AG04450 (cell line): ENCODE data around the gene TBX21. TPM values are rescaled to one million over a fixed set of nuclear protein-coding genes. Genes with fewer than 3 reads are reported as not detected.

Source experiments
- CTCF ChIA-PET: fragments of 300-600, 350-600 bp; formaldehyde crosslinking; extraction: SDS; loops from one replicate; lab custom pipeline; 2022; ENCODE audit warnings: antibody characterized with exemption, inconsistent platforms; lab: Charles Lee
- POLR2A ChIA-PET: fragments of 350-600 bp; formaldehyde crosslinking; extraction: SDS; loops from one replicate; lab custom pipeline; 2021; ENCODE audit warnings: antibody characterized with exemption, inconsistent platforms; lab: Yijun Ruan, JAX
- DNase-seq: peaks from one replicate; pipeline ENCODE4 v3.0.0-alpha.2; 2011; ENCODE audit warnings: low read depth, low spot score
- H3K27ac ChIP-seq: one replicate; pipeline ENCODE4 v1.5.1; 2012; ENCODE audit warnings: low read depth, low read length, control low read depth
- H3K27me3 ChIP-seq: one replicate; pipeline ENCODE4 v1.6.0; 2012; ENCODE audit warnings: low read length; ENCODE audit not compliant: control insufficient read depth, insufficient read depth
- H3K4me3 ChIP-seq: 2 replicates; pipeline ENCODE4 v1.5.1; 2011; ENCODE audit warnings: mild to moderate bottlenecking, low read depth, low read length, control low read depth
- H3K9me3 ChIP-seq: 2 replicates; pipeline ENCODE4 v1.5.1; 2012; ENCODE audit warnings: low read length; ENCODE audit not compliant: control insufficient read depth, insufficient read depth
- polyA plus RNA-seq: library from polyadenylated mRNA; depleted of rRNA; stranded (reverse); fragments of >200 nt; gene quantifications from 2 replicates; pipeline ENCODE4 v1.2.3, GENCODE V29; 2011
- TF ChIP-seq, protein P1 (sequence below): IDR thresholded peaks from 2 replicates; pipeline ENCODE4 v1.5.1; 2011; ENCODE audit warnings: low read depth, low read length, control low read depth, inconsistent platforms

Gene TBX21
- polyA plus RNA-seq, 1 experiment: not detected

DNA sequence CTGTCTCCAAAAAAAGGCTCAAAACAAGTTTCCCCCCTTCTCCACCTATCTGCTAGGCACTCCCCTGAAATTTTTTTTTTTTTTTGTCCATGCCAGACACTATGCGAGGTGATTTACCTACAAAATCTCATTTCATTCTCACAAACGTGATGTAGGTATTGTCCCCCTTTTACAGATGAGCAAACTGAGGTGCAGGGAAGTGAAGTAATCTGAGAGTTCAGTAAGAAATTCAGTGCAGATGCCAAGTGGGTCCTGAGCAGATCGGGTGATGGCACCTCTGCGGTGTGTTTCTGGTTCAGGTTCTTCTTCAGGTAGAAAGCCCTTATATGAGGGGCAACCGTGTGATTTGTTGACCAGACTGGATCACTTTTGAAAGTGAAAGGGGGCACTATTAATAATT, 29.4 kb upstream of the TBX21 start:
- ChIA-PET CTCF (no interaction called here), POLR2A (no interaction called here)
- H3K27me3 ChIP-seq: no peaks in the 10 kb centered on the region
- H3K9me3 ChIP-seq: no peaks in the 10 kb centered on the region; the same call in 1 of the 2 replicates
- no peak overlapping the region for H3K4me3 ChIP-seq
- TF ChIP-seq, protein P1, sequence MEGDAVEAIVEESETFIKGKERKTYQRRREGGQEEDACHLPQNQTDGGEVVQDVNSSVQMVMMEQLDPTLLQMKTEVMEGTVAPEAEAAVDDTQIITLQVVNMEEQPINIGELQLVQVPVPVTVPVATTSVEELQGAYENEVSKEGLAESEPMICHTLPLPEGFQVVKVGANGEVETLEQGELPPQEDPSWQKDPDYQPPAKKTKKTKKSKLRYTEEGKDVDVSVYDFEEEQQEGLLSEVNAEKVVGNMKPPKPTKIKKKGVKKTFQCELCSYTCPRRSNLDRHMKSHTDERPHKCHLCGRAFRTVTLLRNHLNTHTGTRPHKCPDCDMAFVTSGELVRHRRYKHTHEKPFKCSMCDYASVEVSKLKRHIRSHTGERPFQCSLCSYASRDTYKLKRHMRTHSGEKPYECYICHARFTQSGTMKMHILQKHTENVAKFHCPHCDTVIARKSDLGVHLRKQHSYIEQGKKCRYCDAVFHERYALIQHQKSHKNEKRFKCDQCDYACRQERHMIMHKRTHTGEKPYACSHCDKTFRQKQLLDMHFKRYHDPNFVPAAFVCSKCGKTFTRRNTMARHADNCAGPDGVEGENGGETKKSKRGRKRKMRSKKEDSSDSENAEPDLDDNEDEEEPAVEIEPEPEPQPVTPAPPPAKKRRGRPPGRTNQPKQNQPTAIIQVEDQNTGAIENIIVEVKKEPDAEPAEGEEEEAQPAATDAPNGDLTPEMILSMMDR: no peak
- H3K27ac ChIP-seq: no peak overlapping the region
- no peak for DNase-seq

- no peaks in the 10 kb centered on the region for H3K27me3 ChIP-seq
- POLR2A ChIA-PET: no interaction called here
- CTCF ChIA-PET: no interaction called here
- no peak for DNase-seq
- H3K4me3 ChIP-seq: no peak overlapping the region
- TF ChIP-seq, protein P1: no peak
- no peak overlapping the region for H3K27ac ChIP-seq
- H3K9me3 ChIP-seq: no peaks in the 10 kb centered on the region; the same call in 1 of the 2 replicates
Measured at GRCh38 chr17:47704116-47704515, 28.9 kb upstream of the TBX21 start.

- Histone ChIP-seq H3K27me3 (no peaks in the 10 kb centered on the region), H3K4me3 (no peak overlapping the region), H3K9me3 (no peaks in the 10 kb centered on the region; the same call in 1 of the 2 replicates), H3K27ac (no peak overlapping the region)
- CTCF ChIA-PET: no interaction called here
- POLR2A ChIA-PET: no interaction called here
- TF ChIP-seq, protein P1: no peak
- DNase-seq: no peak
Measured at GRCh38 chr17:47704736-47705135, 28.3 kb upstream of the TBX21 start.

DNA sequence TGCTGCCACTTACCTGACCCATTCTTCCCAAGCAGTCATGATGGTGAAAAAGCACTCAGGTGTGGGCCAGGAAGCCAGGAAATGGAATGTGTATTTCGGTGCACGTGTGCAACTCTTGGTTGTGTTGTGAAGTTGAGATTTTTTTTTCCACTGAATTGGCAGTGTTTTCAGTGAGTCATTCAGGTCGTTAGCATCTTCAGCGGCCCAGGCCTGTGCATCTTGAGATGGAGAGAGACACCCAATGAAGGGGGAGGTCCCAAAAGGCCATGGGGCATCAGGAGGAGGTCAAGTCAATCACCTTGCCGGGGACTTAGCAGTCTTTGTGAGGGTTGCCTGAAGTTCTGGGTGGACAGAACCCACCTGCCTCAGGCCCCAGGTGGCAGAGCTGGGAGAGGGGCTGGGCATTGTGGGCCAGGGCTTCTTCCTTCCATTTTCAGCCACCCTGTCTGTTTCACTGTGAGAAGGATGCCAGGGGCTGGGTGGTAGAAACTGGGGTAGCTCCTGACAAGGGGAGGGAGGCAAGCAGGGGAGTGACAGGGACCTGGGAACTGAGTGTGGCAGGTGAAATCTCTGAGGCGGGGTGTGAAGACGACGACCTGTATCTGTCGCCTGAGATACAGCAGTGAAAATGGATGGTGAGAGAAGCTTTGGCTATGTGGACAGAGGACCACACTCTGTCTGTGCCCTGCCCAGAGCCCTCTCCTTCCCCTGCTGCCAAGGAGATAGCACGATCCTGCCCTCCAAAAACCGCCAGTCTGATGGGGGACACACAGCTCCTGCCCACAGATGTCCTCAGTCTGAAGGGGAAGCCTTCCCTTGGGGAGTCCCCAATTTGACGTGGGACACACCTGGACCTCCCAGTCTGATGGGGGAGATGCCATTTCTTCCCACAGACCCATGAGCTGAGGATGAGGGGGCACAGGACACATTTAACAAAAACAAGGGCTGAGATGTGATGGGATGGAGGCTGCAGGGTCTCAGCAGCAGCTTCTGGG, 27.2 kb upstream of the TBX21 start:
- H3K4me3 ChIP-seq: no peak overlapping the region
- H3K27ac ChIP-seq: no peak overlapping the region
- CTCF ChIA-PET: interaction anchor here (1.3 kb wide), 1 partner anchor 135 kb away, joined by 3 read pairs; the partner anchor contains the start of gene SCRN2
- DNase-seq: no peak
- no peaks in the 10 kb centered on the region for H3K27me3 ChIP-seq
- TF ChIP-seq, protein P1: no peak
- H3K9me3 ChIP-seq: no peaks in the 10 kb centered on the region; the same call in 1 of the 2 replicates
- POLR2A ChIA-PET: interaction anchor here (0.6 kb wide), 1 partner anchor 258 kb away, joined by 6 read pairs; no protein-coding TSS in a partner anchor
